OCI-LY7 (cell line): Measurements from ENCODE around the gene ACSL3. TPM values are rescaled to one million over a fixed set of nuclear protein-coding genes. Genes with fewer than 3 reads are reported as not detected.

Source experiments
- BruUV-seq: library from RNA; stranded (reverse); fragments of 400-500 nt; replicated peaks from 2 replicates; lab custom pipeline; 2021; lab: Mats Ljungman, UMichigan
- CTCF ChIA-PET: fragments of 300-600 bp; sonication (Branson Sonifier 250); formaldehyde crosslinking; loops from one replicate; lab custom pipeline; 2022; ENCODE audit warnings: antibody characterized with exemption; ENCODE audit not compliant: unreplicated experiment; lab: Charles Lee
- POLR2A ChIA-PET: fragments of 300-600 bp; sonication (Branson Sonifier 250); formaldehyde crosslinking; loops from one replicate; lab custom pipeline; 2022; ENCODE audit warnings: antibody characterized with exemption; lab: Charles Lee
- DNase-seq: peaks from one replicate; pipeline ENCODE4 v3.0.0-alpha.2; 2015; ENCODE audit warnings: low spot score
- H2AFZ ChIP-seq: fragments of 200-600 bp; sonication (generic), shearing (Covaris generic); 2 replicates; pipeline ENCODE4 v1.6.1; 2014; ENCODE audit warnings: mild to moderate bottlenecking, antibody characterized with exemption, low read length, moderate library complexity
- H3K27ac ChIP-seq: fragments of 200-600 bp; sonication (generic); 2 replicates; pipeline ENCODE4 v1.5.1; 2014; ENCODE audit warnings: mixed run types, low read depth, mild to moderate bottlenecking, moderate library complexity, low read length, inconsistent platforms; ENCODE audit not compliant: poor library complexity, severe bottlenecking
- H3K36me3 ChIP-seq: fragments of 200-600 bp; sonication (generic); 2 replicates; pipeline ENCODE4 v1.6.1; 2014; ENCODE audit warnings: mild to moderate bottlenecking, antibody characterized with exemption, low read length, moderate library complexity, mixed read lengths; ENCODE audit not compliant: insufficient read depth
- H3K4me1 ChIP-seq: fragments of 200-600 bp; sonication (generic); 2 replicates; pipeline ENCODE4 v1.5.1; 2014; ENCODE audit warnings: mild to moderate bottlenecking, low read length; ENCODE audit not compliant: insufficient read depth, poor library complexity, severe bottlenecking
- H3K4me2 ChIP-seq: fragments of 200-600 bp; sonication (generic); 2 replicates; pipeline ENCODE4 v1.6.1; 2014; ENCODE audit warnings: mild to moderate bottlenecking, low read length
- H3K4me3 ChIP-seq: fragments of 200-600 bp; sonication (generic); 2 replicates; pipeline ENCODE4 v1.5.1; 2014; ENCODE audit warnings: mild to moderate bottlenecking, low read depth, low read length; ENCODE audit not compliant: poor library complexity, severe bottlenecking
- H3K79me2 ChIP-seq: fragments of 200-600 bp; sonication (generic); 2 replicates; pipeline ENCODE4 v1.6.1; 2016; ENCODE audit warnings: low read depth, mild to moderate bottlenecking, low read length, moderate library complexity, mixed read lengths; ENCODE audit not compliant: insufficient read depth
- H3K9me2 ChIP-seq: fragments of 200-600 bp; sonication (generic); 2 replicates; pipeline ENCODE4 v1.6.1; 2016; ENCODE audit warnings: mild to moderate bottlenecking, low read length, mixed read lengths; ENCODE audit not compliant: insufficient read depth
- H3K9me3 ChIP-seq: fragments of 200-600 bp; sonication (generic); 2 replicates; pipeline ENCODE4 v1.6.1; 2014; ENCODE audit warnings: mild to moderate bottlenecking, mixed run types, low read length, mixed read lengths
- H4K20me1 ChIP-seq: fragments of 200-600 bp; sonication (generic); 2 replicates; pipeline ENCODE4 v1.6.1; 2014; ENCODE audit warnings: mild to moderate bottlenecking, antibody characterized with exemption, low read length, moderate library complexity, mixed read lengths; ENCODE audit not compliant: insufficient read depth
- CTCF ChIP-seq: fragments of 200-600 bp; sonication (generic); conservative IDR thresholded peaks from 2 replicates; pipeline ENCODE4 v1.5.1; 2014; ENCODE audit warnings: mild to moderate bottlenecking, antibody characterized with exemption, low read length, moderate library complexity, mixed read lengths
- EZH2phosphoT487 ChIP-seq: fragments of 200-600 bp; sonication (generic); IDR thresholded peaks from 2 replicates; pipeline ENCODE4 v1.6.1; 2018; ENCODE audit warnings: low read depth, borderline replicate concordance, mild to moderate bottlenecking, mixed run types, antibody characterized with exemption, low read length, moderate library complexity, mixed read lengths
- intact Hi-C: fragments of 100-400 bp; cut with micrococcal nuclease; formaldehyde crosslinking; loops from one replicate; pipeline ENCODE4 v1.10.0; 2022; ENCODE audit not compliant: unreplicated experiment
- total RNA-seq, 2 experiments: library from RNA; depleted of rRNA in 1 of 2; stranded (reverse); fragments of >200 nt in 1 of 2; shearing (Covaris generic) in 1 of 2; gene quantifications; 2 replicates each; pipeline ENCODE4 v1.2.3, GENCODE V29; 2014 to 2022

The ACSL3 gene
- total RNA-seq, 2 experiments from 2014 or later, result 62.6 to 83.2 TPM

GRCh38 chr2:222828572-222828971 is 32.3 kb upstream of the ACSL3 start:
- no peaks in the 10 kb centered on the region for H3K79me2 ChIP-seq
- H4K20me1 ChIP-seq, result no peaks in the 10 kb centered on the region
- no peaks in the 10 kb centered on the region for H3K9me3 ChIP-seq
- no peak for DNase-seq
- ChIA-PET CTCF (no interaction called here), POLR2A (no interaction called here)
- H3K9me2 ChIP-seq, result no peaks in the 10 kb centered on the region
- no peak overlapping the region for H2AFZ ChIP-seq
- H3K4me2 ChIP-seq, result no peak overlapping the region
- H3K27ac ChIP-seq, result no peak overlapping the region
- no peaks in the 10 kb centered on the region for H3K4me1 ChIP-seq
- no TSS peak for BruUV-seq
- H3K36me3 ChIP-seq, result no peaks in the 10 kb centered on the region
- intact Hi-C loops, result no loop called here
- TF ChIP-seq CTCF (no peak), EZH2phosphoT487 (no peak)
- no peak overlapping the region for H3K4me3 ChIP-seq

GRCh38 chr2:222830164-222830563 is 30.7 kb upstream of the ACSL3 start:
- H3K79me2 ChIP-seq, result no peaks in the 10 kb centered on the region
- no TSS peak for BruUV-seq
- CTCF ChIA-PET, result no interaction called here
- no peaks in the 10 kb centered on the region for H4K20me1 ChIP-seq
- H3K4me2 ChIP-seq, result no peak overlapping the region
- no peaks in the 10 kb centered on the region for H3K9me3 ChIP-seq
- no peak for DNase-seq
- H3K27ac ChIP-seq, result no peak overlapping the region
- POLR2A ChIA-PET, result no interaction called here
- TF ChIP-seq EZH2phosphoT487 (no peak), CTCF (no peak)
- intact Hi-C loops, result no loop called here
- no peaks in the 10 kb centered on the region for H3K36me3 ChIP-seq
- no peaks in the 10 kb centered on the region for H3K4me1 ChIP-seq
- H3K9me2 ChIP-seq, result no peaks in the 10 kb centered on the region
- no peak overlapping the region for H2AFZ ChIP-seq
- no peak overlapping the region for H3K4me3 ChIP-seq

- Histone ChIP-seq H4K20me1 (no peaks in the 10 kb centered on the region), H3K9me2 (no peaks in the 10 kb centered on the region), H3K79me2 (no peaks in the 10 kb centered on the region), H3K36me3 (no peaks in the 10 kb centered on the region), H3K4me3 (no peak overlapping the region), H2AFZ (no peak overlapping the region), H3K4me2 (no peak overlapping the region), H3K27ac (no peak overlapping the region), H3K4me1 (no peaks in the 10 kb centered on the region), H3K9me3 (no peaks in the 10 kb centered on the region)
- intact Hi-C loops, result no loop called here
- ChIA-PET POLR2A (interaction anchor here (1.6 kb wide), 1 partner anchor 26 kb away, joined by 3 read pairs; no protein-coding TSS in a partner anchor), CTCF (no interaction called here)
- DNase-seq, result no peak
- BruUV-seq, result no TSS peak
- TF ChIP-seq CTCF, result no peak
- TF ChIP-seq EZH2phosphoT487, result no peak
These were observed 27.4 kb upstream of the ACSL3 start for GRCh38 chr2:222833410-222833809.
